Measurements from ENCODE around the gene RPUSD1.
"Not testable (repeated sequence)": the region's sequence is repeated elsewhere in the genome, so short reads cannot be mapped to it uniquely, and the experiment has no call there.

RPUSD1 gene

DNA sequence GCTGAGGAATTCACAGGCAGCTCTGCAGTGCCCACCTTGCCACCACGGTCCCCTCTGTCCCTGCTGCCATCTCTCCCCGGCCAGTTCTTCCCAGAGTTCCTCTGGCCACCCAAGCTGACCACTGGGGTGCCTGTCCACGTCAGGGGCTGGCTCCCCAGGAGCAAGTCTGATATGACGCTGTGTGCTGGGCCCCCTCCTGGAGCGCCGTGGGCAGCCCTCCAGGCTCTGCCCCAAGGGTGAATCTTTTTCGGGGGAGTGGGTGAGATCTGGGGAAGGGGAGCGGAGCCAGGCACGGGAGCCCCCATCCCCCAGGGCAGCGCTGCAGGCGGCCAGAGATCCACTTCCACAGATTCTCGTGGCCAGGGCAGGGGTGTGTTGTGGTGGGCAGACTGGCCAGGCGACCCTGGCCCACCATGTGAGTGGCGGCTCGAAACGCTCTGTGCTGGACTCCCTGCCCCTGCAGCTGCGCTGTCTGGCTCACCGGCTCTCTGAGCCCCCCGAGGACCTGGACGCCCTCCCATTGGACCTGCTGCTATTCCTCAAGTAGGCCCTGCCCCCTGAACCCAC is 23.9 kb downstream of the RPUSD1 start:
- DNase-seq = no peak

DNA sequence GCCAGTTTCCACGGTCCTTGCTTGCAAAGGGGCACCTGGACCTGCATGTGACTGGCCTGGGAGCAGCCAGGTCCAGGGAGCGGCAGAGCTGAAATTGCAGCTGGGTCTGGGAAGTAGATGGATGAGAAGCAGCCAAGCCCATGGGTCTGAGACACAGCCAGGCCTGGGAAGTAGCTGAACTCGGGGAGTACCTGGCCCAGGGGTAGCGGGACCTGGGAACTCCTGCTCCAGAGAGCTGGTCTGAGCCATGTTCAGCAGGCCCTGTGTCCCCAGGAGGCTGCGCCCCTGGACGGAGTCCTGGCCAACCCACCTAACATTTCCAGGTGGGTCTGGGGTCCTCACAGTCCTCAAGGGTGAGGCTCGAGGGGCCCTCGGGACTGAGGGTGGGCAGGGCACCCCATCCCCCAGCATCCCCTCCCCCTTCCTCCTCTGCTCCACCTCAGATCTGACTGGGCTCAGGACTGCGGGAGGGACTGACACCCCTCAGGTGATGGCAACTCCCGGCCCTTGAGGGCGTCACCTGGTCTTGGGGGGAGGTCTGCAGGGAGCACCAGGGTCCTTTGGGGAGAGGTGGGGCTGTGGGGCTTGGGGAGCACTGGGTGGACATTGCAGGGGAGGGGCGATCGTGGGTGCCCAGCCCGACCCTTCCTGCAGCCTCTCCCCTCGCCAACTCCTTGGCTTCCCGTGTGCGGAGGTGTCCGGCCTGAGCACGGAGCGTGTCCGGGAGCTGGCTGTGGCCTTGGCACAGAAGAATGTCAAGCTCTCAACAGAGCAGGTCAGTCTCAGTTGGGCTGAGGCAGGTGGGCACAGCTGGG is 24.6 kb downstream of the RPUSD1 start:
- DNase-seq = no peak

DNA sequence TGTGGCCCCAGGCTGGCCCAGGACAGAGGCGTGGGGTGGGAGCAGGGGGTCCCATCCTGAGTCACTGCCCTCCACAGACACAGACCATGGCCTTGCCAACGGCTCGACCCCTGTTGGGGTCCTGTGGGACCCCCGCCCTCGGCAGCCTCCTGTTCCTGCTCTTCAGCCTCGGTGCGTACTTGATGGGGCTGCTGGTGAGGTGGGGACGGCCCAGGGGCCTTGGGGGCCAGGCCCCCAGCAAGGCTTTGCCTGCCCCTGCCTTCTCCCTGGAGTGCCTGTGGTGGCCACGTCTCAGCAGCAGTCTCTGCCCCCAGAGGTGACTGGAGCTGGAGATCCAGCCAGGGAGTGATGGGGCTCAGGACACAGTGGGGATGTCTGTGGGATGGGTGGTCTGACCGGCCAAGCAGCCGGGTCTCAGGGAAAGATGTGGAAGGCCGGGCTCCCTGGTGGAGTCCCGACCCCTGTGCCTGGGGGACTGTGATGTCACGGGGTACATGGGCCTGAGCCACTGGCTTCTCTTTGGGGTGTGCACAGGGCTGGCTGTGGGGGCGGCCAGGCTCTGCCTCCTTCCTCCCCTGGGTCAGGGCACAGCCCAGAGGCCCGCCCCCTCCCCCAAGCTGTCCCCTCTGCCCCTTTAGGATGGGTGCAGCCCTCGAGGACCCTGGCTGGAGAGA is 25.4 kb downstream of the RPUSD1 start:
- DNase-seq = no peak

DNA sequence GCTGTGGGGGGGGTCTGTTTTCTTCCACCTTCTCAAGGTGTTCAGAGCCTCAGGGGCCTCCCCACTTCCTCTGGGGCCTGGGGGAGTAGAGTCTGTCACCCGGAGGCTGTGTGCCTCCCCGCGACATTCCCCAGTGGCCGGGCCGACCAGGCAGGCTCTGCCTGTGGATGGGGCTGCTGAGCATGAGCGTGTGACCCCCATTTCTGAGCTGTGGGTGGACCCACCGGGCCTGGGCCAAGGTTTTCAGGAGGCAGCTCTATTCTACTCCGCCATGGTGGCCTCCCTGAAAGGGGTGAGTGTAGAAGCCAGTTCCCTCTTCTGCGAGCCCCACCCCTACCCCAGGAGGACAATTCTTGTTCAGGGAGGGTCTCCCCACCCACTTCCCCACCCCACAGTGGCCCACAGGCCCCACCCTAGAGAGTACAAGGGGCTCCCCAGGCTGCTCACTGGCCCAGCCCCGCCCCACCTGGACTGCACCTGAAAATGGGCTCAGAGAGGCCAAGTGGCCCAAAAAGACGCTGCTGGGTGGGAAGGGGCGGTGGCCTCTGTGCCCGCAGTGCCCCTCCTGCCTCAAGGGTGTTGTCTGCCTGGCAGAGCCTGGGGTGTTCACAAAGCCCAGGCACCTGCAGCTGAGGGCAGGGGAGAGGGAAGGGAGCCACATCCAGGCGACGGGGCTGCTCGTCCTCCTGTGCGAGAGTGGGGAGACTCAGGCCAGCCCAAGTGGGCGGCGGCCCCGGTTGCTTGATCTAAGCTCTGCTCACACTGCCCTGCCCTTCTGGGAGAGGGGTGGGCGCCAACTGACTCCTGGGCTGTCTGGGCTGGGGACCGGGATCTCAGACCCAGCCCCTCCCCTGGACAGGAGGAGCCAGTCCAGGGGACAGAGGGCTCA is 26.3 kb downstream of the RPUSD1 start:
- no peak for DNase-seq

DNA sequence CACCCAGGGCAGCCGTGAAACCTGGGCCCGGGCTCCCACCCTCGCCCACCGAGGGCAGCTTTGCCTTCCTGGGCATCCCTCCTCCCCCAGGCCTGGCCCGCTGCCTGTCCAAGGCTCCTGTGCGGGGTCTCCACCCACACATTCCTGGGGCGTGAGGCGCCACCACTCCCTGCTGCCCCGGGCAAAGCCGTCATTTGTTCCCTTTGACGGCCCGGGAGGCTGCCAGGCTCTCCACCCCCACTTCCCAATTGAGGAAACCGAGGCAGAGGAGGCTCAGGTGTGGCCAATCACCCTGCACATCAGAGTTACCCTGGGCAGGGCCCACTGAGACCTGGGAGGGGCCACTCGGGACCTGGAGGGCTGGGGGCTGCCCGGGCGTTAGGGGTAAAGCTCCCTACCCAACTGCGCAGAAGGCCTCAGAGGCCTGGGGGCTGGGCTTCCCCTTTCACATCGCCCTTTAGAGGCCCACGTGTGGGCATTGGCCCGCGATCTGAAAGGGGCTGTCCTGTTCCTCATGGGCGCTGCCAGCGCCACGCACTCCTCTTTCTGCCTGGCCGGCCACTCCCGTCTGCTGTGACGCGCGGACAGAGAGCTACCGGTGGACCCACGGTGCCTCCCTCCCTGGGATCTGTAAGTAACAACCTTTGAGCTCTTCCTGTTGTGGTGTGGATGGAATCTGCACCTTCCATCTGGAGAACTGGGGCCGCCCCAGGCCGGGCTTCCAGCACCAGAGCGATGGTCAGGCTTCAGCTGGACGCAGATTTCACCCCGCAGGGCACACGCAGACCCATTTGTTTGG is 27.4 kb downstream of the RPUSD1 start, which contains the start of gene MSLN:
TSS of gene MSLN (plus strand) at position 190 of the 799 bp plus-strand sequence. CDS start 1,947 bp downstream, outside the sequence.
- no peak for DNase-seq

DNA sequence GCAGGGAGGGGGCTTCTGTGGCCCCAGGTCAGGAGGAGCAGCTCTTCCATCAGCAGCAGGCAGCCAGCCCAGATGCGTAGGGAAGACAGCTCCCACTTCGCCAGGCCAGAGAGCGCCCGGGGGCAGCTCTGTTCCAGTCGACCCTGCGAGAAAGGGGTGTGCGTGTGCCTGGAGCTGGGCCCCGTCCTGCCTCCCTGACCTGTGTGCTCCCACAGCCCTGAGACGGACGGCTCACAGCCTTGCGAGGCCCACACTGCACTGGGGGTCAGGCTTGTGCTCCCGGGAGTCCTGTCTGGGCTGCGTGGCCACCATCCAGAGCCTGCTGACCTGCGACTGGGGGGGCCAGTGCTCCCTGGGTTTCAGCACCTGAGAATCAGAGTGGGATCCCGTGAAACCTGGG is 28.1 kb downstream of the RPUSD1 start:
- no peak for DNase-seq

DNA sequence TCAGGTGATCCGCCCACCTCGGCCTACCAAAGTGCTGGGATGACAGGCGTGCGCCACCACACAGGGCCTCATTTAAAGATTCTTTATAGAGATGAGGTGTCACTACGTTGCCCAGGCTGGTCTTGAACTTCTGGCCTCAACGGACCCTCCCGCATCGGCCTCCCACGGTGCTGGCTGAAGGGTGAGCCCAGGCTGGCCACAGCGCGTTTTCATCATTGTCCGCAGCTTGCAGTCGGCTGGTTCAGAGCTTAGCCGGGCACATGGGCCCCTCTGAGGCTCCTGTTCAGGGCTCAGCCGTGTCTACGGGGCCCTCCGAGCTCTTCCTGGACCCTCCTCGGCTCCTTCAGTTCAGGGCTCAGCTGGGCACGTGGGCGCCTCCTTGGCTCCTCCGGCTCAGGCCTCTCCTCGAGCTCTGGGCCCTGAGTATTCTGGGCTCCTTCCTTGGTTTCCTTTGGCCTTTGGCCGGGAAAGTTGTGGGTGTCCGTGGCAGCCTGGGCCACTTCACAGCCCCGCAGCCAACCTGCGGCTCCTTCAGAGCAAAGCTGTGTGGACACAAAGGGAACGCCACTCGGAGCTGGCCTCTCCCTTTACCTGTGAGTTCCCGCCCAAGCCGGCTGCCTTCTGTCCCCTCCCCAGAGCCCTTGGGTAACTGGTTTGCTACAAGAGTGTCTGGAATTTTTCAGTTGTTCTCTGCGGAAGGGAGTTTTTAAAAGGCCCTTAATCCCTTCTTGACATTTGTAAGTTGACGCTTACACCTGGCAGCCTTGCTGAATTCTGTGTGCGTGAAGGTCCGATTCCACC is 28.9 kb downstream of the RPUSD1 start:
- no peak for DNase-seq

DNA sequence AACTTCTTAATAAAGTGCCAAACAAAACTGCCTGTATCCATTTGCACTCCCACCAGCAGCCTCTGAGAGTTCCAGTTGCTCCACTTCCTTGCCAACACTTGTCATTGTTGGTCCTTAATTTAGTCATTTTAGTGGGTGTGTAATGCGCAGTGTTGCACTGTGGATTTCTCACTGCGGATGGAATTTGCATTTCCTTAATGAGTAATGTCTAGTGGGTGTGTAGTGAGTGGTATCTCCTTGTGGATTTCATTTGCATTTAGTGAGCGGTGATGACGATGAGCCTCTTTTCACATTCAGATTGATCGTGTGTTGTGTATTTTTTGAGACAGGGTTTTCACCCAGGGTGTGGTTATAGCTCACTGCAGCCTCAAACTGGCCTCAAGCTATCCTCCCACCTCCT is 31.8 kb downstream of the RPUSD1 start:
- DNase-seq = no peak

DNA sequence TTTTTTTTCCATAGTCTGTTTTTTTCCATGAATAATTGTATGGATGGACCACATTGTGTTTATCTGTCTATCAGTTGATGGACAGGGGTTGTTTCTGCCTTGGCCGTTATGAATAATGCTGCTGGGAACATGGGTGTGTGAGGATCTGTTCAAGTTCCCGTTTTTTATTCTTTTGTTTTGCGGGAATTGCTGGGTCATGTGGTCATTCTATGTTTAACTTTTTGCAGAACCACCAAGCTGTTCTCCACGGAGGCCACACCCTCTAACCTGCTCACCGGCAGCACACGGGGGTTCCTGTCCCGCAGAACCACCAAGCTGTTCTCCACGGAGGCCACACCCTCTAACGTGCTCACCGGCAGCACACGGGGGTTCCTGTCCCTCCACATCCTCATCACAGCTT is 33.5 kb downstream of the RPUSD1 start:
- no peak for DNase-seq

DNA sequence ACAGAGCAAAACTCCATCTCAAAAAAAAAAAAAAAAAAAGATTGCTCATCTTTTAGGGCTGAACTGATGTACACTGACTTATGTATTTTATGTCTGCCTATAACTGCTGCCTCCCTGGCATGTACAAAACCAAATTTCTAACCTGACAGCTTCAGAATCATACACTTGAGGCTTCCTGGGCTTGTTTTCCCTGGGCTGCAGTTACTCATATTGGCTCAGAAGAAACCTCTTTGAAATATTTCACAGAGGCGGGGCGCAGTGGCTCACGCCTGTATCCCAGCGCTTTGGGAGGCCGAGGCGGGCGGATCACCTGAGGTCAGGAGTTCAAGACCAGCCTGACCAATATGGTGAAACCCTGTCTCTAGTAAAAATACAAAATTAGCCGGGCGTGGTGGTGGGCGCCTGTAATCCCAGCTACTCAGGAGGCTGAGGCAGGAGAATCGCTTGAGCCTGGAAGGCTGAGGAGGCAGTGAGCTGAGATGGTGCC is 34.0 kb downstream of the RPUSD1 start:
- DNase-seq = not testable (repeated sequence)

DNA sequence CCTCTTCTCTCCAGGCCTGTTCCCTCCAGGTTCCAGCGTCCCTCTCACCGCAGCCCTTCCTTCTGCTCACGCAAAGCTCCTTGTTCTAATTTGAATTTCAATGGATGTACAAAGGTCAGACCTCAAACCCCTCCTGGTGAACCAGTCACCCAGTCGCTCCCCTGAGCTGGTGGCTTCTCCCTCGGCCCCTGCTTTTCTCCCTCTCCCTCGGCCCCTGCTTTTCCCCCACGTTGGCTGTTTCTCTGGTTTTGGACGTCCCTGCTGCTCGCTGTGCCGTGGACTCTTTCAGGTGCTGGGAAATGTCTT is 36.2 kb downstream of the RPUSD1 start:
- DNase-seq = no peak

DNA sequence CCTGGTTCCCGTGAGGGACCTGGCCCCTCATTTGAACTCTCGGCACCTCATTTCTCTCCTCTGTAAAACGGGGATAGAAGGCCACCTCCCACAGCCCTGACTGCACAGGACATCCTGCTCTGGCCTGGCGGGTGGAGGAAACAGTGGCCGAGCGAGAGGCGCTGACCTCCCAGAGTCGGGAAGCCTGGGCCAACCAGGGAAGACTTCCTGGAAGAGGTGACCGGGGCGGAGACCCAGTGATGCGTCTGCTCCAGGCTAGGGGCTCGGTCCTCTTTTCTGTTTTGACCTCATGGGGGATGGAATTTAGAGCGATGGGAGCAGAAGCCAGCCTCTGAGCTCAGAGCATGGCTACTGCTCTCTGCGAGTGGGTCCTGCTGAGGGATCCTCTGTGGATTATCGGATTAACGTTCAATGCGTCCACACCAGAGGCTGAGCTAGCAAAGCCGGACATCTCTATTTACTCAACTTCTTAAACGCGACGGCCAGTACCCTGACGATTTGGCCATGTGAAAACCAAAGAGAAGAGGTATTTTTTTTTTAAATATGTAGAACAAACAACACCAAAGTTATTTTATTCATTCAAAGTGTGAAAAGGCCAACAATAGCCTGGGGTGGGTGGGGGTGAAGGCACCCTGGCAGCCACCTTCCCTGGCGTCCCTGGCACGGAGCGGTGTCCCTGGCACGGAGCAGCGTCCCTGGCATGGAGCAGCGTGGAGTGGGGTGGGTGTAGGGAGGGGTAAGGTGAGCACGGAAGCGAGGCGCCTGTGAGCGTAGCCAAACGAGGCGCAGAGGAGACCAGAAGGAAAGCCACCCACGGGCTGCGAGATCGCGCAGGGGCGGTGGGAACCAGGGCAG is 36.8 kb downstream of the RPUSD1 start:
- no peak for DNase-seq

DNA sequence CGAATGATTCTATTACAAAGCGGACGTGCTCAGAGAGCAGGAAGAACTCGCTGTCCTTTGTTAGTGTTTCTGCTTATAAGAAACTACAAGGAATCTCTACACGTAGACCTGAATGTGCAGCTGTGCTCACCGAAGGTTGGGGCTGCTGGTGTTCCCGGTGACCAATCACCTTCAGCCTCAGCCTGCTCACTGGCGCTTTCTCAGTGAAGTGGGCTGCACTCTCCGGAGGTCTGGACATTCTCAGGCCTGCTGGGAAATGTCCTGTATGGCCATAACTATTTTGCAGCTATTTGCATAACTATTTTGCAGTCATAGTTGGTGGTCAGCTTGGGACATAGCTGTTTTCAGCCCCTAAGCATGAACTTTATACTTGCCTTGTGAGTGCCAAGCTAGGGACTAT is 37.7 kb downstream of the RPUSD1 start:
- DNase-seq = no peak

DNA sequence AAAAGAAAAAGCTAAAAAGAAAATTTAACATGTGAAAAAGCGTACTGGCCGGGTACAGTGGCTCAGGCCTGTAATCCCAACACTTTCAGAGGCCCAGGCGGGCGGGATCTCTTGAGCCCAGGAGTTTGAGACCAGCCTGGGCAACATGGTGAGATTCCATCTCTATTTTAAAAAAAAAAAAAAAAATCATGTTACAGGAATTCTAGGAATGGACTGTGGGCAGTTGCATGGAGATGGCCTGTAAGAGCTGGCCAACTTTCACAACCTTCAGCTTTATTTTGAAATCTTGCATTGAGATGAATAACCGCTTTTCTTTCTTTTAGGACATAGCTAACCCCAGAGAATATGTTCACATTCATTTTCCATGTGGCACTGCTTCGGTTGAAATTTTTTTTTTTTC is 39.2 kb downstream of the RPUSD1 start:
- no peak for DNase-seq

DNA sequence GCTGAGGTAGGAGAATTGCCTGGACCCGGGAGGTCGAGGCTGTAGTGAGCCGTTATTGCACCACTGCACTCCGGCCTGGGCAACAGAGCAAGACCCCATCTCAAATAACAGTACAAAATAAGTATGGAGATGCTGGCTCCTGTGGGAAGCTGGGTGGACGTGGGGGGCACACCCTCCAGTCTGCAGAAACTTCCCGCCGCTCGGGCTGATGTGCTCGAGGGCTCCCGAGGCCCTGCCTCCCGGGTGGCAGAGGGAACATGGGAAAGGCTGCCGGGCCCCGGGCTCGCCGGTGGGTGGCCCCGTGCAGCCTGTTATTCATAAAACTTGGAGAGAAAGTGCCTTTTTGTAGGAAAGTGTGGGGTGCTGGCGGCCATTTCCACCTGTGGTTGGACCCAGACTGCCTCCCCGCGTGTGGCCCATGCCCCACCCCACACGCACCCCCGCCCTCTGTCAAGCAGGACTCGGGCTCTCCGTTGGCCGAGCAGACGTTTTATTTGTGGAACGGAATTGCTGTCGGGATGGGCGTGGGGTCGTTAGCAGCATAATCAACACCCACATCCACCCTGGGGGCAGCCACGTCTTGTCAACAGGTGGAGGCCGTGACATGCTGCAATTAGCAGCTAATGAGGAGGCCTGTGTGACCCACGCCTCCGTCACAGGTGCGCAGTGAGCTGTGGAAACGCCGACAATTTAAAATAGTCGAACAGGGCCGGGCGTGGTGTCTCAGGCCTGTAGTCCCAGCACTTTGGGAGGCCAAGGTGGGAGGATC is 40.0 kb downstream of the RPUSD1 start:
- no peak for DNase-seq

DNA sequence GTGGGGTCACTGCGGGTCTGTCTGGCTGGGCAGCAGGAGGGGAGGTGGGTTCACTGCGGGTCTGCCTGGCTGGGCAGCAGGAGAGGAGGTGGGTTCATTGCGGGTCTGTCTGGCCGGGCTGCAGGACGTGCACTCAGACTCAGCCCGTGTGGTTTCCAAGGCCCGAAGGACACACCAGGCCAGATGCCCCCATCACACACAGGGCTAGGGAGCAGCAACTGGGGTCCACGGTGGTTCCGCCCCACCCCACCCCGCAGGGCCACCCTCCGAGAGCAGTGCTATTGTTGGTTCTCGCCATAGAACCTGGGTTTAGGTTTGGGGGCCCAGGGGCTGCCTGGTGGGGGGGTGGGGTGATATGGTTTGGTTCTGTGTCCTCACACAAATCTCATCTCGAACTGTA is 41.5 kb downstream of the RPUSD1 start:
- no peak for DNase-seq

DNA sequence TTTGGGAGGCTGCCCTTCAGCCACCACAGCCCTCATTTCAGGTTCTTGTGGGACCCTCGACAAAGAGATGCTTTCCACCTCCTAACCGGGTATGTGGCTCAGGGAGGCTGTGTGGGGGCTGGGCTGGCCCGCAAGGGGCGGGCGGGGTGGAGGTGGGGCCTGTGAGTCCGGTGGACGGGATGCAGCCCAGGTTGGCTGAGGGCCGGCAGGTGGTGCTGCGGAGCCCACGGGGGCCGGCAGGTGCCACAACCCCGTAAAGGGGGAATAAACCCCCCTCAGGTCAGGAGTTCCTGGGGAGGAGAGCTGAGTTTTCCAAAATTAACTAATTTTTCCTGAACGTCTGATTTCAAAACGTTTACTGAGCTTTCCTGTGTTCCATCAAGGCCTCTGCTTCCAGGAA is 42.4 kb downstream of the RPUSD1 start:
- DNase-seq = no peak

DNA sequence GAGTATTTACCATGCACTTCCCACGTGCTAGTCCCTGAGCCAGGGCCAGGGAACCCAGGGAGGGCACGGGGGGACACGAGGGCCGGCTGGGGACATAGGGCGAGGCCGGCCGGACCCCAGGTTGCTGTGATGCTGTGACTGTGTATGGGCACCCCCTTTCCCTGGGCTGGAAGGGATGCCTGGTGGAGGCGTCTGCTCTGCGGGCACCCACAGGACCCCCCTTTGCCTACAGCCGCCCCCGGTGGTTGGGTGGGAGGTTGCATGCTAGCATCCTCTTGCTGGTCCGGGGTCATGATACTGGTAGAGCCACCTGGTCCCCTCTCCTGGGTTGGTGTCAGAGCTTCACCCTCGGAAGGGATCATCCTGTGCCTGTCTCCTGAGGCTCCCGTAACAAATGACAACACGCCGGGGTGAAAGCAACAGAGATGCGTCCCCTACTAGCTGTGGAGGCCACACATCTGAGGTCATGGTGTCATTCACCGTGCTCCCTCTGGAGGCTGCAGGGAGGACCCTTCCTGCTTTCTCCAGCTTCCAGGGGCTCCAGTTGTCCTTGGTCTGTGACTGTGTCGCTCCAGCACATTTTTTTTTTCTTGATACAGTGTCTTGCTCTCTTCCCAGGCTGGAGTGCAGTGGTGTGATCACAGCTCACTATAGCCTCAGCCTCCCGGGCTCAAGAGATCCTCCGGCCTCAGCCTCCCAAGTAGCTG is 44.2 kb downstream of the RPUSD1 start:
- DNase-seq = no peak

DNA sequence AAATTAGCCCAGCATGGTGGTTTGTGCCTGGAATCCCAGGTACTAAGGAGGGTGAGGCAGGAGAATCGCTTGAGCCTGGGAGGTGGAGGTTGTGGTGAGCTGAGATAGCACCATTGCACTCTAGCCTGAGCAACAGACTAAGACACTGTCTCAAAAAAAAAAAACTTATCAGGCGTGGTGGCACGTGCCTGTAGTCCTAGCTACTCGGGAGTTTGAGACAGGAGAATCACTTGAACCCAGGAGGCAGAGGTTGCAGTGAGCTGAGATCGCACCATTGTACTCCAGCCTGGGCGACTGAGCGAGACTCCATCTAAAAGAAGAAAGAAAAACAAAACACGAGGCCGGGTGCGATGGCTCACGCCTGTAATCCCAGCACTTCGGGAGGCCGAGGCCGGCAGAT is 45.3 kb downstream of the RPUSD1 start:
- DNase-seq = not testable (repeated sequence)

Data from NCI-H1417 treated with DMSO at 0.1 percent for 48 hours (cell line).